Endothelial cell of umbilical vein (primary cell): ENCODE data around the gene GK2.

Experiments used
- CTCF ChIP-seq, 2 donors: IDR thresholded peaks; 1 replicate in 1 of 2; 2 replicates in 1 of 2; pipeline ENCODE4 v1.5.1; 2011; ENCODE audit warnings: low read length in 2 of 2, mild to moderate bottlenecking in 2 of 2, moderate library complexity in 2 of 2, control low read depth in 1 of 2, inconsistent platforms in 1 of 2, low read depth in 1 of 2; ENCODE audit not compliant: insufficient read depth in 1 of 2; ENCODE audit errors: extremely low read depth in 1 of 2
- FOS ChIP-seq: IDR thresholded peaks from 2 replicates; pipeline ENCODE4 v1.6.1; 2011; ENCODE audit warnings: mild to moderate bottlenecking, low read length, moderate library complexity, borderline replicate concordance; ENCODE audit not compliant: insufficient read depth
- POLR2A ChIP-seq: IDR thresholded peaks from 2 replicates; pipeline ENCODE4 v1.6.1; 2012; ENCODE audit warnings: low read depth, mild to moderate bottlenecking, control low read depth, low read length
- POLR2AphosphoS5 ChIP-seq: IDR thresholded peaks from 2 replicates; pipeline ENCODE4 v1.6.1; 2012; ENCODE audit warnings: low read depth, mild to moderate bottlenecking, control low read depth, low read length, moderate library complexity; ENCODE audit not compliant: insufficient read depth

- TF ChIP-seq POLR2AphosphoS5: no peak
- no peak for TF ChIP-seq CTCF (IDR thresholded peaks at IDR 0.05; ENCODE audit: extremely low read depth in 1 of 2, insufficient read depth in 1 of 2, low read depth in 1 of 2, low read length in 2 of 2)
- TF ChIP-seq POLR2A: no peak
- no peak for TF ChIP-seq FOS
These were observed 22.4 kb downstream of the GK2 start for GRCh38 chr4:79385641-79386040.
